ENCODE data around the gene ERC2. TPM values are rescaled to one million over a fixed set of nuclear protein-coding genes. Genes with fewer than 3 reads are reported as not detected.
A peak's percentile ranks its signal among the peaks of the same experiment; 100 is the strongest.

ERC2 gene
- total RNA-seq, 4 donors from 2014 or later: 5.3 to 8.8 (median 7.8) TPM

DNA sequence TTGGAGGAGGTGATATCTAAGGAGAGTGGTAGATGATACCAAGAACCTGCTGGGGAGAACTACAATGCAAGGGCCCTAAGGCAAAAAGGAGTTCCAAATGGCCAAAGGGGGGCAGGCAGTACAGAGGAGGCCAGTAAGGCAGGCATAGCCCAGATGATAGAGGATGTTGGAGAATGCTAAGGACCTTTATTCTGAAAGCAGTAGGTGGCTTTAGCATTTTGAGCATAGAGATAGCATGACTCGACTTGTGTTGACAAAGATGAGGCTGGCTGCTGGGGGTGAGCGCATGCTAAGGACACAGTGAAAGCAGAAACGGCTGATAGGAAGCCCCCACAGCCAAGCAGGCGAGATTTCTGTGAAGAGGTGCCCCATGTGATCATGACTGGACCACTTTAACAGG, 419.3 kb downstream of the ERC2 start:
- Histone ChIP-seq H3K27me3 (no peaks in the 10 kb centered on the region), H3K9me3 (no peaks in the 10 kb centered on the region), H3K4me1 (no peaks in the 10 kb centered on the region), H3K36me3 (no peaks in the 10 kb centered on the region), H3K27ac (no peak overlapping the region), H3K4me3 (replicated peaks in 1 of 3) (no peak overlapping the region)
- no peak for DNase-seq
- 79 to 82% methylated on average over 4 of the region's 4 CpGs for WGBS, 2 donors
- intact Hi-C loops (cut with DNase I): no loop called here
- TF ChIP-seq CTCF (IDR thresholded peaks at IDR 0.05): no peak
- TF ChIP-seq POLR2A (IDR thresholded peaks at IDR 0.05): no peak

DNA sequence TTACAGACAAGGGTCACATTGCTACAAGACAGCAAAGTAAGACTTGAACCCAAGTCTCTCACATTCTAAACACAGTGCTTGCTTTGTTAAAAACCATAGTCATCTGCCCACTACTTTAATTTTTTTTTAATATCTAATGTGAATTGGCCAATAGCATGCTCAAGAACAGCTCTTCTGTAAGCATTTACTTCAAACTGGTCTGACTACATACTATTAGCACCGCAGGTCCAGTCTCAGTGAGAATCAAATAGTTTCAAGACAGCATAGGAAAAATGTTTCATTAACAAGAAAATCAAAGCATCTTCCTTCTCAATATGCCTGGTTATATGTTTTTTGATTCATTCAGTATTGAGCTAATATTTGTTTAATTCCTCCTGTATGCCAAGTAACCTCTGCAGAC, 419.9 kb downstream of the ERC2 start:
- no peaks in the 10 kb centered on the region for H3K27me3 ChIP-seq
- no peaks in the 10 kb centered on the region for H3K36me3 ChIP-seq
- WGBS, 2 donors: 46 to 57% methylated on average over 1 of the region's 1 CpG
- H3K9me3 ChIP-seq: no peaks in the 10 kb centered on the region
- TF ChIP-seq POLR2A (IDR thresholded peaks at IDR 0.05) (no peak), CTCF (IDR thresholded peaks at IDR 0.05) (no peak)
- no peaks in the 10 kb centered on the region for H3K4me1 ChIP-seq
- no peak overlapping the region for H3K27ac ChIP-seq
- no peak overlapping the region for H3K4me3 ChIP-seq (replicated peaks in 1 of 3)
- no peak for DNase-seq
- intact Hi-C loops (cut with DNase I): no loop called here

GRCh38 chr3:56042326-56042951, 425.8 kb downstream of the ERC2 start:
- no peaks in the 10 kb centered on the region for H3K4me1 ChIP-seq
- peak in 5 of 6 experiments; percentile 21 to 51 (median 45) for TF ChIP-seq CTCF (IDR thresholded peaks at IDR 0.05)
- TF ChIP-seq POLR2A (IDR thresholded peaks at IDR 0.05): no peak
- intact Hi-C loops (cut with DNase I): no loop called here
- no peak overlapping the region for H3K4me3 ChIP-seq (replicated peaks in 1 of 3)
- 55 to 56% methylated on average over 10 of the region's 10 CpGs for WGBS, 2 donors
- no peak overlapping the region for H3K27ac ChIP-seq
- DNase-seq: no peak
- H3K27me3 ChIP-seq: no peaks in the 10 kb centered on the region
- H3K36me3 ChIP-seq: no peaks in the 10 kb centered on the region
- no peaks in the 10 kb centered on the region for H3K9me3 ChIP-seq

DNA sequence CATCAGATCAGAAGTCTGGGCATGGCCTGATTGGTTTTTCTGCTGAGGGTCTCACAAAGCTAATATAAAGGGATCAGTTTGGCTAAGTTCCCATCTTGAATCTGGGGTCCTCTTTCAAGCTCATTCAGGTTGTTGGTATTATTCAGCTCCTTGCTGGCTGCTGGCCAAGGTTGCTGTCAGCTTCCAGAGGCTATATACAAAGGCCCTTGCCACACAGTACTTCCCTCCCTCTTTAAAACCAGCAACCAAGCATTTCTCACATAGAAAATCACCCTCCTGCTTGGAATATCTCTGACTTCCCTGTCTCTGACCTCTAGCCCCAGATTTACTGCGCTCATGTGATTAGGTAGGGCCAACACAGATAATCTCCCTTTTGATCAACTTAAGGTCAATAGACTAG, 442.9 kb downstream of the ERC2 start:
- no peaks in the 10 kb centered on the region for H3K4me1 ChIP-seq
- WGBS, 2 donors: 56 to 73% methylated on average over 1 of the region's 1 CpG
- TF ChIP-seq CTCF (IDR thresholded peaks at IDR 0.05) (no peak), POLR2A (IDR thresholded peaks at IDR 0.05) (no peak)
- peak; percentile 20 to 27 for DNase-seq
- no peaks in the 10 kb centered on the region for H3K27me3 ChIP-seq
- H3K9me3 ChIP-seq: no peaks in the 10 kb centered on the region
- no peak overlapping the region for H3K4me3 ChIP-seq (replicated peaks in 1 of 3)
- intact Hi-C loops (cut with DNase I): no loop called here
- no peaks in the 10 kb centered on the region for H3K36me3 ChIP-seq
- no peak overlapping the region for H3K27ac ChIP-seq

GRCh38 chr3:56023546-56023945, 444.7 kb downstream of the ERC2 start:
- Histone ChIP-seq H3K36me3 (no peaks in the 10 kb centered on the region), H3K4me3 (replicated peaks in 1 of 3) (no peak overlapping the region), H3K9me3 (no peaks in the 10 kb centered on the region), H3K4me1 (peaks cover 0 to 4% of the 10 kb centered on the region in 2 donors), H3K27ac (no peak overlapping the region), H3K27me3 (no peaks in the 10 kb centered on the region)
- WGBS, 2 donors: 80 to 91% methylated on average over 2 of the region's 2 CpGs
- no peak for TF ChIP-seq CTCF (IDR thresholded peaks at IDR 0.05)
- no peak for TF ChIP-seq POLR2A (IDR thresholded peaks at IDR 0.05)
- intact Hi-C loops (cut with DNase I): no loop called here
- DNase-seq: no peak
